Transverse colon (tissue), 4 donors: Measurements from ENCODE around the gene ARHGEF16. TPM values are rescaled to one million over a fixed set of nuclear protein-coding genes. Genes with fewer than 3 reads are reported as not detected.

Source experiments
- DNase-seq: peaks from one replicate; pipeline ENCODE4 v3.0.0-alpha.2; 2019
- H3K27ac ChIP-seq, 4 donors: fragments of 200-600 bp; sonication (generic); 2 replicates each; pipeline ENCODE4 v1.5.1; 2016 to 2018; ENCODE audit warnings: inconsistent platforms in 4 of 4
- H3K27me3 ChIP-seq: fragments of 200-600 bp; sonication (generic); 2 replicates; pipeline ENCODE4 v1.5.1; 2017; ENCODE audit warnings: inconsistent platforms
- H3K36me3 ChIP-seq, 4 donors: fragments of 200-600 bp; sonication (generic); 2 replicates each; pipeline ENCODE4 v1.5.1; 2017 to 2019; ENCODE audit warnings: inconsistent platforms in 4 of 4
- H3K4me1 ChIP-seq, 4 donors: fragments of 200-600 bp; sonication (generic); 2 replicates each; pipeline ENCODE4 v1.5.1; 2017 to 2020; ENCODE audit warnings: inconsistent platforms in 4 of 4
- H3K4me3 ChIP-seq, 4 donors: fragments of 200-600 bp; sonication (generic); 1 replicate in 1 of 4; 2 replicates in 3 of 4; pipeline versions ENCODE4 v1.5.1 to v1.6.1; 2017 to 2019; ENCODE audit warnings: inconsistent platforms in 4 of 4
- H3K9me3 ChIP-seq, 2 donors: fragments of 200-600 bp; sonication (generic); 2 replicates each; pipeline ENCODE4 v1.5.1; 2017 to 2019; ENCODE audit warnings: inconsistent platforms in 2 of 2
- CTCF ChIP-seq, 5 experiments: fragments of 200-600 bp in 3 of 5; fragments of 450-650 bp in 2 of 5; sonication (generic) in 3 of 5; IDR thresholded peaks; 1 replicate in 2 of 5; 2 replicates in 3 of 5; pipeline ENCODE4 v1.5.1; 2016 to 2017; ENCODE audit warnings: antibody characterized with exemption in 5 of 5, inconsistent platforms in 3 of 5, mild to moderate bottlenecking in 2 of 5, moderate library complexity in 1 of 5
- EP300 ChIP-seq: sonication (generic); formaldehyde crosslinking; IDR thresholded peaks from one replicate; pipeline ENCODE4 v1.6.1; 2017; ENCODE audit warnings: antibody characterized with exemption, low read depth
- POLR2A ChIP-seq: fragments of 450-650 bp; IDR thresholded peaks from one replicate; pipeline ENCODE4 v1.6.1; 2016; ENCODE audit warnings: antibody characterized with exemption, mild to moderate bottlenecking, moderate library complexity
- POLR2AphosphoS5 ChIP-seq, 3 donors: sonication (generic); formaldehyde crosslinking; IDR thresholded peaks; one replicate each; pipeline ENCODE4 v1.6.1; 2016; ENCODE audit warnings: antibody characterized with exemption in 3 of 3
- WGBS, 2 donors: methylation state at CpG; one replicate each; pipeline ENCODE4 v1.1.5; 2018; ENCODE audit warnings: low coverage in 1 of 2; 5-methylcytosine and 5-hydroxymethylcytosine counted together
- in situ Hi-C, 4 donors: fragments of 200-750 bp; cut with MboI; loops; one replicate each; pipeline versions ENCODE4 v1.15.0 to v1.15.1; 2017; ENCODE audit warnings: low sequenced_read_pairs in 3 of 4, low pct_ligation_motif_present in 1 of 4, low pct_unique_long_range_greater_than_20kb in 1 of 4
- intact Hi-C: fragments of 100-400 bp; cut with DNase I; formaldehyde crosslinking; loops from one replicate; pipeline ENCODE4 v1.15.1; 2023; ENCODE audit warnings: low total_unique reads
- total RNA-seq, 4 donors: library from RNA; depleted of rRNA; stranded (reverse); fragments of >200 nt; gene quantifications; one replicate each; pipeline ENCODE4 v1.1.0, GENCODE V29; 2016

The ARHGEF16 gene
- total RNA-seq, 4 donors from 2014 or later = 104 to 240 (median 145) TPM

GRCh38 chr1:3468236-3469103, 14.0 kb downstream of the ARHGEF16 start:
- H3K9me3 ChIP-seq = no peaks in the 10 kb centered on the region
- H3K36me3 ChIP-seq = no peaks in the 10 kb centered on the region
- in situ Hi-C loops = no loop called here
- intact Hi-C loops = no loop called here
- no peak overlapping the region for H3K4me3 ChIP-seq
- peaks cover 0 to 7% (median 0%) of the 10 kb centered on the region in 4 donors for H3K4me1 ChIP-seq
- WGBS, 2 donors = 87% methylated on average over 32 of the region's 34 CpGs; no CpG with 5 or more reads in 1 of the 2 donors
- no peak overlapping the region for H3K27ac ChIP-seq
- DNase-seq = peak; percentile 8
- no peaks in the 10 kb centered on the region for H3K27me3 ChIP-seq
- TF ChIP-seq CTCF (IDR thresholded peaks at IDR 0.05) = no peak
- TF ChIP-seq EP300 = no peak
- TF ChIP-seq POLR2AphosphoS5 (IDR thresholded peaks at IDR 0.05) = no peak
- TF ChIP-seq POLR2A = no peak

GRCh38 chr1:3469104-3469848, 14.8 kb downstream of the ARHGEF16 start:
- WGBS, 2 donors = 87% methylated on average over 26 of the region's 31 CpGs; no CpG with 5 or more reads in 1 of the 2 donors
- Histone ChIP-seq H3K4me3 (no peak overlapping the region), H3K27ac (no peak overlapping the region), H3K36me3 (no peaks in the 10 kb centered on the region), H3K4me1 (peaks cover 0 to 7% (median 0%) of the 10 kb centered on the region in 4 donors), H3K9me3 (no peaks in the 10 kb centered on the region), H3K27me3 (no peaks in the 10 kb centered on the region)
- intact Hi-C loops (no loop called here), in situ Hi-C loops (no loop called here)
- TF ChIP-seq EP300 = no peak
- TF ChIP-seq POLR2A = no peak
- no peak for TF ChIP-seq POLR2AphosphoS5 (IDR thresholded peaks at IDR 0.05)
- no peak for TF ChIP-seq CTCF (IDR thresholded peaks at IDR 0.05)
- DNase-seq = no peak

GRCh38 chr1:3469849-3470649, 15.6 kb downstream of the ARHGEF16 start:
- in situ Hi-C loops = no loop called here
- no peak for DNase-seq
- TF ChIP-seq EP300 (no peak), POLR2A (no peak), POLR2AphosphoS5 (IDR thresholded peaks at IDR 0.05) (no peak), CTCF (IDR thresholded peaks at IDR 0.05) (no peak)
- Histone ChIP-seq H3K4me3 (no peak overlapping the region), H3K27me3 (no peaks in the 10 kb centered on the region), H3K27ac (no peak overlapping the region), H3K4me1 (peaks cover 0 to 7% (median 0%) of the 10 kb centered on the region in 4 donors), H3K36me3 (no peaks in the 10 kb centered on the region), H3K9me3 (no peaks in the 10 kb centered on the region)
- WGBS, 2 donors = 86 to 100% methylated on average over 3 to 17 of the region's 17 CpGs
- intact Hi-C loops = no loop called here
